IMR-90 (cell line): ENCODE data around the gene KLK13. TPM values are rescaled to one million over a fixed set of nuclear protein-coding genes. Genes with fewer than 3 reads are reported as not detected.

Experiments used
- ATAC-seq: fragments of 200-7000 bp; cut with Tn5 transposase; 2 replicates; pipeline ENCODE4 v1.9.1; 2020; ENCODE audit warnings: low read depth, mild to moderate bottlenecking, moderate library complexity
- BruUV-seq: library from RNA; stranded (reverse); fragments of 400-500 nt; replicated peaks from 2 replicates; lab custom pipeline; 2021; lab: Mats Ljungman, UMichigan
- CTCF ChIA-PET: fragments of 300-600 bp; formaldehyde crosslinking; extraction: SDS; loops from one replicate; lab custom pipeline; 2021; ENCODE audit warnings: antibody characterized with exemption; lab: Yijun Ruan, JAX
- POLR2A ChIA-PET: fragments of 300-600 bp; sonication (Branson Sonifier 250); formaldehyde crosslinking; loops from one replicate; lab custom pipeline; 2022; ENCODE audit warnings: antibody characterized with exemption; ENCODE audit not compliant: unreplicated experiment; lab: Charles Lee
- DNase-seq: peaks from one replicate; pipeline ENCODE4 v3.0.0; 2013
- H2AFZ ChIP-seq: replicated peaks from 2 replicates; pipeline ENCODE3; 2013; ENCODE audit warnings: low read length, mild to moderate bottlenecking; ENCODE audit not compliant: poor library complexity
- H2AK5ac ChIP-seq: 2 replicates; pipeline ENCODE4 v1.6.1; 2013; ENCODE audit warnings: low read depth, low read length, inconsistent platforms
- H2AK9ac ChIP-seq: replicated peaks from 2 replicates; pipeline ENCODE3; 2013; ENCODE audit warnings: mild to moderate bottlenecking, low read depth, low read length, moderate library complexity; ENCODE audit not compliant: poor library complexity
- H2BK120ac ChIP-seq: 2 replicates; pipeline ENCODE4 v1.6.1; 2013; ENCODE audit warnings: low read depth, low read length, inconsistent platforms
- H2BK15ac ChIP-seq: 3 replicates; pipeline ENCODE4 v1.6.1; 2013; ENCODE audit warnings: low read depth, low read length, inconsistent platforms
- H2BK20ac ChIP-seq: 2 replicates; pipeline ENCODE4 v1.6.1; 2013; ENCODE audit warnings: low read depth, mild to moderate bottlenecking, inconsistent platforms, low read length, moderate library complexity
- H2BK5ac ChIP-seq: 2 replicates; pipeline ENCODE4 v1.6.1; 2013; ENCODE audit warnings: mild to moderate bottlenecking, low read depth, low read length, inconsistent platforms; ENCODE audit not compliant: poor library complexity, severe bottlenecking
- H3K14ac ChIP-seq: replicated peaks from 2 replicates; pipeline ENCODE4 v1.6.1; 2013; ENCODE audit warnings: low read depth, low read length, inconsistent platforms
- H3K18ac ChIP-seq: 2 replicates; pipeline ENCODE4 v1.6.1; 2013; ENCODE audit warnings: low read depth, low read length, control low read depth
- H3K23ac ChIP-seq: 2 replicates; pipeline ENCODE4 v1.6.1; 2013; ENCODE audit warnings: low read depth, low read length, inconsistent platforms
- H3K27ac ChIP-seq: 2 replicates; pipeline ENCODE4 v1.5.1; 2013; ENCODE audit warnings: mild to moderate bottlenecking, control low read depth, low read length; ENCODE audit not compliant: insufficient read depth
- H3K27me3 ChIP-seq: 2 replicates; pipeline ENCODE4 v1.6.1; 2013; ENCODE audit warnings: low read length; ENCODE audit not compliant: control insufficient read depth, insufficient read depth
- H3K36me3 ChIP-seq: 2 replicates; pipeline ENCODE4 v1.6.1; 2013; ENCODE audit warnings: low read length, mixed read lengths; ENCODE audit not compliant: control insufficient read depth, insufficient read depth
- H3K4ac ChIP-seq: 2 replicates; pipeline ENCODE4 v1.6.1; 2013; ENCODE audit warnings: low read depth, low read length, inconsistent platforms
- H3K4me1 ChIP-seq: 2 replicates; pipeline ENCODE4 v1.6.1; 2013; ENCODE audit warnings: low read length, mixed read lengths; ENCODE audit not compliant: control insufficient read depth, insufficient read depth
- H3K4me2 ChIP-seq: 2 replicates; pipeline ENCODE4 v1.6.1; 2013; ENCODE audit warnings: low read depth, mild to moderate bottlenecking, control low read depth, low read length, moderate library complexity
- H3K4me3 ChIP-seq: 2 replicates; pipeline ENCODE4 v1.5.1; 2013; ENCODE audit warnings: low read depth, mild to moderate bottlenecking, control low read depth, low read length, moderate library complexity; ENCODE audit not compliant: insufficient read depth
- H3K56ac ChIP-seq: 2 replicates; pipeline ENCODE4 v1.6.1; 2013; ENCODE audit warnings: low read length, inconsistent platforms; ENCODE audit not compliant: insufficient read depth; ENCODE audit errors: extremely low read depth
- H3K79me1 ChIP-seq, 2 experiments: 2 replicates each; pipeline ENCODE4 v1.6.1; 2013; ENCODE audit warnings: low read length in 2 of 2, inconsistent platforms in 1 of 2, low read depth in 1 of 2
- H3K9ac ChIP-seq: 2 replicates; pipeline ENCODE4 v1.6.1; 2013; ENCODE audit warnings: low read depth, low read length, control low read depth
- H3K9me1 ChIP-seq: 2 replicates; pipeline ENCODE4 v1.6.1; 2013; ENCODE audit warnings: low read length, inconsistent platforms; ENCODE audit not compliant: insufficient read depth
- H3K9me3 ChIP-seq: 2 replicates; pipeline ENCODE4 v1.6.1; 2013; ENCODE audit warnings: low read length; ENCODE audit not compliant: control insufficient read depth, insufficient read depth
- H4K20me1 ChIP-seq: 2 replicates; pipeline ENCODE4 v1.6.1; 2013; ENCODE audit warnings: low read length, inconsistent platforms; ENCODE audit not compliant: insufficient read depth
- H4K5ac ChIP-seq: 2 replicates; pipeline ENCODE4 v1.6.1; 2013; ENCODE audit warnings: mild to moderate bottlenecking, low read depth, low read length, control low read depth
- H4K8ac ChIP-seq, 2 experiments: 2 replicates each; pipeline ENCODE4 v1.6.1; 2013; ENCODE audit warnings: low read depth in 2 of 2, low read length in 2 of 2, control low read depth in 1 of 2, inconsistent platforms in 1 of 2
- H4K91ac ChIP-seq: 2 replicates; pipeline ENCODE4 v1.6.1; 2013; ENCODE audit warnings: low read depth, low read length, inconsistent platforms; ENCODE audit not compliant: insufficient read depth
- BHLHE40 ChIP-seq: fragments of 150-350 bp; IDR thresholded peaks from 2 replicates; pipeline ENCODE4 v1.6.1; 2016; ENCODE audit warnings: mild to moderate bottlenecking, low read depth, low read length
- CEBPB ChIP-seq: IDR thresholded peaks from 2 replicates; pipeline ENCODE4 v1.6.1; 2012; ENCODE audit warnings: low read depth, low read length, improper control_type of control experiment
- CHD1 ChIP-seq: IDR thresholded peaks from 2 replicates; pipeline ENCODE4 v1.6.1; 2012; ENCODE audit warnings: low read depth, low read length, improper control_type of control experiment
- CTCF ChIP-seq: conservative IDR thresholded peaks from 2 replicates; pipeline ENCODE4 v1.5.1; 2012; ENCODE audit warnings: mild to moderate bottlenecking, low read depth, low read length, improper control_type of control experiment
- ELK1 ChIP-seq: fragments of 150-350 bp; IDR thresholded peaks from 2 replicates; pipeline ENCODE4 v1.6.1; 2016; ENCODE audit warnings: low read depth, mild to moderate bottlenecking, low read length, moderate library complexity, borderline replicate concordance
- FOS ChIP-seq: fragments of 150-350 bp; IDR thresholded peaks from 2 replicates; pipeline ENCODE4 v1.6.1; 2016; ENCODE audit warnings: low read depth, low read length
- MAFK ChIP-seq: IDR thresholded peaks from 2 replicates; pipeline ENCODE4 v1.6.1; 2012; ENCODE audit warnings: low read depth, low read length, improper control_type of control experiment
- MAZ ChIP-seq: IDR thresholded peaks from 2 replicates; pipeline ENCODE4 v1.6.1; 2012; ENCODE audit warnings: low read depth, mild to moderate bottlenecking, low read length, improper control_type of control experiment, moderate library complexity, borderline replicate concordance
- MXI1 ChIP-seq: IDR thresholded peaks from 2 replicates; pipeline ENCODE4 v1.6.1; 2012; ENCODE audit warnings: low read depth, mild to moderate bottlenecking, low read length, moderate library complexity, borderline replicate concordance
- NFE2L2 ChIP-seq: fragments of 150-350 bp; IDR thresholded peaks from 2 replicates; pipeline ENCODE4 v1.6.1; 2016; ENCODE audit warnings: low read depth, mild to moderate bottlenecking, low read length
- POLR2A ChIP-seq: IDR thresholded peaks from 2 replicates; pipeline ENCODE4 v1.6.1; 2012; ENCODE audit warnings: mild to moderate bottlenecking, low read depth, low read length
- RAD21 ChIP-seq: IDR thresholded peaks from 2 replicates; pipeline ENCODE4 v1.6.1; 2012; ENCODE audit warnings: low read length, improper control_type of control experiment
- RCOR1 ChIP-seq: IDR thresholded peaks from 2 replicates; pipeline ENCODE4 v1.6.1; 2012; ENCODE audit warnings: mild to moderate bottlenecking, low read length, improper control_type of control experiment; ENCODE audit not compliant: insufficient replicate concordance
- RFX5 ChIP-seq: IDR thresholded peaks from 2 replicates; pipeline ENCODE4 v1.8.0; 2012; ENCODE audit warnings: low read depth, mild to moderate bottlenecking, low read length, moderate library complexity
- SMC3 ChIP-seq: fragments of 150-350 bp; IDR thresholded peaks from 2 replicates; pipeline ENCODE4 v1.6.1; 2016; ENCODE audit warnings: low read depth, mild to moderate bottlenecking, antibody characterized with exemption, low read length, moderate library complexity
- USF2 ChIP-seq: fragments of 150-350 bp; IDR thresholded peaks from 2 replicates; pipeline ENCODE4 v1.6.1; 2017; ENCODE audit warnings: mild to moderate bottlenecking, antibody characterized with exemption, low read length, low read depth
- WGBS, 2 experiments: methylation state at CpG; one replicate each; pipeline versions ENCODE4 v1.1.5 to v1.1.7; 2013; ENCODE audit warnings: missing lambda C conversion rate in 2 of 2; ENCODE audit not compliant: insufficient read length in 1 of 2; ENCODE audit errors: extremely low coverage in 2 of 2; 5-methylcytosine and 5-hydroxymethylcytosine counted together
- dilution Hi-C: fragments of 300-500 bp; cut with HindIII; formaldehyde crosslinking; loops from one replicate; pipeline ENCODE4 v1.14.3; 2018; ENCODE audit warnings: low sequenced_read_pairs; ENCODE audit not compliant: unreplicated experiment
- in situ Hi-C: fragments of 300-500 bp; cut with MboI; formaldehyde crosslinking; loops from 3 replicates; pipeline ENCODE4 v1.14.3; 2019; ENCODE audit warnings: low sequenced_read_pairs, inconsistent platforms, mixed read lengths
- intact Hi-C: fragments of 100-400 bp; cut with micrococcal nuclease; formaldehyde crosslinking; loops from 2 replicates; pipeline ENCODE4 v1.10.0; 2022
- polyA plus RNA-seq, 3 experiments: library from polyadenylated mRNA; depleted of rRNA; stranded (reverse); fragments of >200 nt; gene quantifications; 2 replicates each; pipeline ENCODE4 v1.2.3, GENCODE V29; 2012; ENCODE audit warnings: low replicate concordance in 1 of 3
- total RNA-seq: library from RNA; depleted of rRNA; stranded (reverse); fragments of >200 nt; gene quantifications from 2 replicates; pipeline ENCODE4 v1.2.3, GENCODE V29; 2012

The KLK13 gene
- total and polyA plus RNA-seq, 2 of the 4 experiments (the other 2 are of a cell fraction), result not detected

- H3K27me3 ChIP-seq, result no peaks in the 10 kb centered on the region
- no peak overlapping the region for H3K4ac ChIP-seq
- BruUV-seq, result no TSS peak
- H4K20me1 ChIP-seq, result no peaks in the 10 kb centered on the region
- no peak overlapping the region for H2BK20ac ChIP-seq
- H2AFZ ChIP-seq, result no peak overlapping the region
- ChIA-PET CTCF (no interaction called here), POLR2A (no interaction called here)
- H3K9me3 ChIP-seq, result peaks cover 8% of the 10 kb centered on the region; the same call in 1 of the 2 replicates
- H4K8ac ChIP-seq, result no peak overlapping the region
- in situ Hi-C loops, result loop anchor here (10.0 kb wide), 1 partner anchor 144 kb away; no protein-coding TSS in a partner anchor
- H3K23ac ChIP-seq, result no peak overlapping the region
- H3K18ac ChIP-seq, result no peak overlapping the region
- intact Hi-C loops, result no loop called here
- H3K9ac ChIP-seq, result no peak overlapping the region
- DNase-seq, result no peak
- dilution Hi-C loops, result no loop called here
- H4K91ac ChIP-seq, result no peak overlapping the region
- H3K36me3 ChIP-seq, result no peaks in the 10 kb centered on the region
- no peak overlapping the region for H4K5ac ChIP-seq
- no peak overlapping the region for H3K14ac ChIP-seq
- no peak overlapping the region for H2BK15ac ChIP-seq
- H3K9me1 ChIP-seq, result no peaks in the 10 kb centered on the region
- H3K4me1 ChIP-seq, result no peaks in the 10 kb centered on the region
- H2AK9ac ChIP-seq, result no peak overlapping the region
- H2BK120ac ChIP-seq, result no peak overlapping the region
- TF ChIP-seq CEBPB (no peak), ELK1 (no peak), CHD1 (no peak), SMC3 (no peak), RCOR1 (no peak), MAFK (no peak), MAZ (no peak), USF2 (no peak), FOS (no peak), RFX5 (no peak), MXI1 (no peak), CTCF (no peak), NFE2L2 (no peak), POLR2A (no peak), RAD21 (no peak), BHLHE40 (no peak)
- H3K56ac ChIP-seq, result no peak overlapping the region
- no peaks in the 10 kb centered on the region for H3K79me1 ChIP-seq
- H2AK5ac ChIP-seq, result no peak overlapping the region
- H2BK5ac ChIP-seq, result no peak overlapping the region
- H3K4me3 ChIP-seq, result no peak overlapping the region
- no peak overlapping the region for H3K4me2 ChIP-seq
- WGBS, 2 experiments, result 90% methylated on average over 7 of the region's 13 CpGs; no CpG with 5 or more reads in 1 of the 2 experiments
- H3K27ac ChIP-seq, result no peak overlapping the region
- ATAC-seq, result no peak
Measured at GRCh38 chr19:51030631-51031030, 34.3 kb downstream of the KLK13 start.
